H9 (cell line): ENCODE measurements around the gene BRSK2. TPM values are rescaled to one million over a fixed set of nuclear protein-coding genes. Genes with fewer than 3 reads are reported as not detected.
A peak's percentile ranks its signal among the peaks of the same experiment; 100 is the strongest.

Experiments used
- DNase-seq: peaks from one replicate; pipeline ENCODE4 v3.0.0-alpha.2; 2017
- H2AFZ ChIP-seq: one replicate; pipeline ENCODE4 v1.6.1; 2013; ENCODE audit warnings: mild to moderate bottlenecking, low read length, control low read depth, moderate library complexity
- H2AK5ac ChIP-seq: 2 replicates; pipeline ENCODE4 v1.6.1; 2013; ENCODE audit warnings: low read length, control low read depth, mixed read lengths; ENCODE audit not compliant: insufficient read length
- H2BK120ac ChIP-seq: one replicate; pipeline ENCODE4 v1.6.1; 2013; ENCODE audit warnings: low read depth, mild to moderate bottlenecking, low read length, control low read depth, inconsistent platforms; ENCODE audit not compliant: poor library complexity, severe bottlenecking
- H2BK12ac ChIP-seq: 2 replicates; pipeline ENCODE4 v1.6.1; 2013; ENCODE audit warnings: low read length, control low read depth, mixed read lengths, low read depth; ENCODE audit not compliant: insufficient read length
- H2BK15ac ChIP-seq: 2 replicates; pipeline ENCODE4 v1.6.1; 2013; ENCODE audit warnings: low read depth, low read length, control low read depth
- H2BK20ac ChIP-seq: one replicate; pipeline ENCODE4 v1.6.1; 2013; ENCODE audit warnings: low read depth, mild to moderate bottlenecking, low read length, control low read depth, inconsistent platforms; ENCODE audit not compliant: poor library complexity, severe bottlenecking
- H2BK5ac ChIP-seq: 2 replicates; pipeline ENCODE4 v1.6.1; 2013; ENCODE audit warnings: low read length, control low read depth, mixed read lengths; ENCODE audit not compliant: insufficient read length
- H3K14ac ChIP-seq: 2 replicates; pipeline ENCODE4 v1.6.1; 2013; ENCODE audit warnings: low read length, control low read depth; ENCODE audit not compliant: insufficient read depth
- H3K18ac ChIP-seq: 2 replicates; pipeline ENCODE4 v1.6.1; 2013; ENCODE audit warnings: low read depth, mild to moderate bottlenecking, mixed read lengths, low read length, control low read depth; ENCODE audit not compliant: insufficient read length
- H3K23ac ChIP-seq: 2 replicates; pipeline ENCODE4 v1.6.1; 2013; ENCODE audit warnings: low read length, control low read depth, mixed read lengths, low read depth; ENCODE audit not compliant: insufficient read length
- H3K23me2 ChIP-seq: 2 replicates; pipeline ENCODE4 v1.6.1; 2013; ENCODE audit warnings: low read depth, mild to moderate bottlenecking, mixed read lengths, low read length, control low read depth; ENCODE audit not compliant: insufficient read length, poor library complexity, severe bottlenecking
- H3K27ac ChIP-seq: 2 replicates; pipeline ENCODE4 v1.5.1; 2013; ENCODE audit warnings: low read length, control low read depth, mixed read lengths, low read depth; ENCODE audit not compliant: insufficient read length
- H3K27me3 ChIP-seq: 2 replicates; pipeline ENCODE4 v1.6.1; 2013; ENCODE audit warnings: low read length, control low read depth, inconsistent platforms; ENCODE audit not compliant: insufficient read depth
- H3K4ac ChIP-seq: 2 replicates; pipeline ENCODE4 v1.6.1; 2013; ENCODE audit warnings: low read depth, mild to moderate bottlenecking, control low read depth, inconsistent platforms, low read length, moderate library complexity
- H3K4me1 ChIP-seq: 2 replicates; pipeline ENCODE4 v1.6.1; 2013; ENCODE audit warnings: low read length, control low read depth, inconsistent platforms; ENCODE audit not compliant: insufficient read depth
- H3K4me2 ChIP-seq: 2 replicates; pipeline ENCODE4 v1.6.1; 2013; ENCODE audit warnings: low read length, control low read depth, mixed read lengths; ENCODE audit not compliant: insufficient read length, insufficient read depth
- H3K56ac ChIP-seq: 2 replicates; pipeline ENCODE4 v1.6.1; 2013; ENCODE audit warnings: low read depth, mild to moderate bottlenecking, mixed read lengths, low read length, control low read depth; ENCODE audit not compliant: insufficient read length
- H3K79me1 ChIP-seq: 2 replicates; pipeline ENCODE4 v1.6.1; 2013; ENCODE audit warnings: low read depth, mild to moderate bottlenecking, moderate library complexity, low read length, control low read depth, inconsistent platforms; ENCODE audit not compliant: insufficient read depth, poor library complexity, severe bottlenecking
- H3K79me2 ChIP-seq: 2 replicates; pipeline ENCODE4 v1.6.1; 2013; ENCODE audit warnings: low read length, control low read depth, inconsistent platforms; ENCODE audit not compliant: insufficient read depth
- H3K9ac ChIP-seq: 2 replicates; pipeline ENCODE4 v1.6.1; 2013; ENCODE audit warnings: low read length, control low read depth, mixed read lengths; ENCODE audit not compliant: insufficient read length; ENCODE audit errors: extremely low read depth
- H3K9me3 ChIP-seq: one replicate; pipeline ENCODE4 v1.6.1; 2013; ENCODE audit warnings: low read depth, low read length, inconsistent platforms; ENCODE audit not compliant: control insufficient read depth
- H3T11ph ChIP-seq: one replicate; pipeline ENCODE4 v1.6.1; 2013; ENCODE audit warnings: mild to moderate bottlenecking, low read length, control low read depth, inconsistent platforms
- H4K20me1 ChIP-seq: one replicate; pipeline ENCODE4 v1.6.1; 2013; ENCODE audit not compliant: control insufficient read depth, insufficient read length, insufficient read depth
- H4K5ac ChIP-seq: 2 replicates; pipeline ENCODE4 v1.6.1; 2013; ENCODE audit warnings: low read depth, mild to moderate bottlenecking, mixed read lengths, low read length, control low read depth; ENCODE audit not compliant: insufficient read length
- H4K8ac ChIP-seq: replicated peaks from 2 replicates; pipeline ENCODE4 v1.6.1; 2013; ENCODE audit warnings: low read length, control low read depth, mixed read lengths, low read depth; ENCODE audit not compliant: insufficient read length
- H4K91ac ChIP-seq: 2 replicates; pipeline ENCODE4 v1.6.1; 2013; ENCODE audit warnings: low read depth, mild to moderate bottlenecking, moderate library complexity, mixed read lengths, low read length, control low read depth; ENCODE audit not compliant: insufficient read length
- H3K27ac Mint-ChIP-seq, 3 experiments: 2 replicates in 2 of 3; 3 replicates in 1 of 3; pipeline ENCODE4 v1.8.0; 2020 to 2021; ENCODE audit warnings: mixed read lengths in 3 of 3, mild to moderate bottlenecking in 1 of 3, moderate library complexity in 1 of 3
- H3K27me3 Mint-ChIP-seq: 2 replicates; pipeline ENCODE4 v1.8.0; 2021; ENCODE audit warnings: low read depth, mild to moderate bottlenecking, moderate library complexity, mixed read lengths
- H3K36me3 Mint-ChIP-seq, 3 experiments: 2 replicates in 2 of 3; 3 replicates in 1 of 3; pipeline ENCODE4 v1.8.0; 2020 to 2021; ENCODE audit warnings: low read depth in 3 of 3, mixed read lengths in 3 of 3; ENCODE audit not compliant: insufficient read depth in 1 of 3
- H3K4me1 Mint-ChIP-seq, 2 experiments: 2 replicates each; pipeline ENCODE4 v1.8.0; 2020; ENCODE audit warnings: mixed read lengths in 2 of 2
- H3K4me3 Mint-ChIP-seq, 2 experiments: 2 replicates in 1 of 2; 3 replicates in 1 of 2; pipeline ENCODE4 v1.8.0; 2020 to 2021; ENCODE audit warnings: mild to moderate bottlenecking in 2 of 2, mixed read lengths in 2 of 2, moderate library complexity in 1 of 2
- H3K9me3 Mint-ChIP-seq, 2 experiments: 2 replicates in 1 of 2; 3 replicates in 1 of 2; pipeline ENCODE4 v1.8.0; 2020; ENCODE audit warnings: mild to moderate bottlenecking in 2 of 2, mixed read lengths in 2 of 2, moderate library complexity in 1 of 2
- CTCF ChIP-seq: fragments of 200-600 bp; sonication (generic); conservative IDR thresholded peaks from 3 replicates; pipeline ENCODE4 v1.8.0; 2021; ENCODE audit warnings: antibody characterized with exemption, mild to moderate bottlenecking
- WGBS: extraction: QIAGEN DNeasy Blood & Tissue Kit; methylation state at CpG from one replicate; pipeline ENCODE4 v1.1.7; 2013; ENCODE audit warnings: missing lambda C conversion rate, low lambda C conversion rate, mixed read lengths; ENCODE audit not compliant: insufficient read length; ENCODE audit errors: extremely low coverage; 5-methylcytosine and 5-hydroxymethylcytosine counted together
- total RNA-seq: library from RNA; stranded (reverse); gene quantifications from 2 replicates; pipeline ENCODE4 v1.2.1, GENCODE V29; 2021

Gene BRSK2
- total RNA-seq, 1 experiment from 2014 or later = 28.4 TPM

GRCh38 chr11:1392111-1392510 lies 2.4 kb downstream of the BRSK2 start:
- peaks cover 2% of the 10 kb centered on the region for H4K20me1 ChIP-seq
- no peak overlapping the region for H3K4ac ChIP-seq
- no peak overlapping the region for H3K18ac ChIP-seq
- H2BK12ac ChIP-seq = no peak overlapping the region
- Mint-ChIP-seq H3K27me3 (peaks cover 15% of the 10 kb centered on the region), H3K36me3 (peaks cover 5 to 15% (median 12%) of the 10 kb centered on the region in 3 experiments; a peak in 5 of 7 replicates), H3K4me3 (peak overlapping the region; percentile 73 to 89; a peak in 4 of 5 replicates), H3K9me3 (peaks cover 0 to 4% of the 10 kb centered on the region in 2 experiments; a peak in 3 of 5 replicates), H3K4me1 (peaks cover 15 to 17% of the 10 kb centered on the region in 2 experiments), H3K27ac (no peak overlapping the region)
- H3K23me2 ChIP-seq = peaks cover 14% of the 10 kb centered on the region
- H2BK15ac ChIP-seq = no peak overlapping the region
- TF ChIP-seq CTCF = no peak
- no peak for DNase-seq
- H2BK20ac ChIP-seq = no peak overlapping the region
- H4K8ac ChIP-seq = no peak overlapping the region
- no peak overlapping the region for H3K27ac ChIP-seq
- no peak overlapping the region for H3K23ac ChIP-seq
- H3K27me3 ChIP-seq = no peaks in the 10 kb centered on the region; the same call in 1 of the 2 replicates
- no peaks in the 10 kb centered on the region for H3K4me1 ChIP-seq
- H3K56ac ChIP-seq = no peak overlapping the region
- no peak overlapping the region for H2BK120ac ChIP-seq
- no peak overlapping the region for H3T11ph ChIP-seq
- H3K79me1 ChIP-seq = peaks cover 3% of the 10 kb centered on the region
- H4K91ac ChIP-seq = no peak overlapping the region
- no peak overlapping the region for H3K9ac ChIP-seq
- WGBS = no CpG with 5 or more reads among the region's 12 CpGs
- no peak overlapping the region for H2AK5ac ChIP-seq
- H2BK5ac ChIP-seq = no peak overlapping the region
- H2AFZ ChIP-seq = no peak overlapping the region
- peaks cover 25% of the 10 kb centered on the region; the same call in 1 of the 2 replicates for H3K79me2 ChIP-seq
- no peak overlapping the region for H3K14ac ChIP-seq
- H3K9me3 ChIP-seq = no peaks in the 10 kb centered on the region
- H4K5ac ChIP-seq = no peak overlapping the region
- H3K4me2 ChIP-seq = no peak overlapping the region
